Gastrocnemius medialis (tissue), 4 donors: ENCODE data around the gene TRIO.

Experiments used
- CTCF ChIP-seq, 5 experiments: fragments of 450-650 bp in 3 of 5; fragments of 200-600 bp in 2 of 5; sonication (generic) in 2 of 5; IDR thresholded peaks in 4 of 5; conservative IDR thresholded peaks in 1 of 5; 1 replicate in 4 of 5; 2 replicates in 1 of 5; pipeline ENCODE4 v1.5.1; 2016 to 2019; ENCODE audit warnings: antibody characterized with exemption in 5 of 5, mild to moderate bottlenecking in 3 of 5, moderate library complexity in 3 of 5
- POLR2A ChIP-seq, 2 donors: fragments of 450-650 bp; IDR thresholded peaks; one replicate each; pipeline ENCODE4 v1.6.1; 2017; ENCODE audit warnings: antibody characterized with exemption in 2 of 2, mild to moderate bottlenecking in 2 of 2, moderate library complexity in 2 of 2

- TF ChIP-seq CTCF (IDR thresholded peaks at IDR 0.05 in 4 of 5, conservative IDR thresholded peaks at IDR 0.05 in 1 of 5) (no peak), POLR2A (IDR thresholded peaks at IDR 0.05) (no peak)
These were observed 196.3 kb downstream of the TRIO start for GRCh38 chr5:14339468-14339867.
